OCI-LY1 (cell line): ENCODE results near the gene CDK13.

Source experiments
- H2AFZ ChIP-seq: fragments of 200-600 bp; sonication (generic), shearing (Covaris generic); 2 replicates; pipeline ENCODE4 v1.6.0; 2014; ENCODE audit warnings: antibody characterized with exemption, mild to moderate bottlenecking, low read length
- H3F3A ChIP-seq: fragments of 200-600 bp; sonication (generic), shearing (Covaris generic); 2 replicates; pipeline ENCODE4 v1.6.0; 2014; ENCODE audit warnings: mild to moderate bottlenecking, antibody characterized with exemption, low read length, moderate library complexity; ENCODE audit not compliant: insufficient read depth
- H3K27ac ChIP-seq: fragments of 200-600 bp; sonication (generic); 2 replicates; pipeline ENCODE4 v1.5.1; 2014; ENCODE audit warnings: low read length, mixed run types, mild to moderate bottlenecking, low read depth; ENCODE audit not compliant: poor library complexity, severe bottlenecking
- H3K27me3 ChIP-seq: fragments of 200-600 bp; sonication (generic); 2 replicates; pipeline ENCODE4 v1.6.0; 2014; ENCODE audit warnings: antibody characterized with exemption, mild to moderate bottlenecking, low read length, moderate library complexity; ENCODE audit not compliant: insufficient read depth
- H3K36me3 ChIP-seq: fragments of 200-600 bp; sonication (generic); 2 replicates; pipeline ENCODE4 v1.6.1; 2014; ENCODE audit warnings: mild to moderate bottlenecking, antibody characterized with exemption, low read length, moderate library complexity, mixed read lengths; ENCODE audit not compliant: insufficient read depth
- H3K4me1 ChIP-seq: fragments of 200-600 bp; sonication (generic); 2 replicates; pipeline ENCODE4 v1.5.1; 2014; ENCODE audit warnings: mild to moderate bottlenecking, low read length, moderate library complexity; ENCODE audit not compliant: insufficient read depth, severe bottlenecking
- H3K4me2 ChIP-seq: fragments of 200-600 bp; sonication (generic), shearing (Covaris generic); 2 replicates; pipeline ENCODE4 v1.6.1; 2014; ENCODE audit warnings: low read length
- H3K4me3 ChIP-seq: fragments of 200-600 bp; sonication (generic); 2 replicates; pipeline ENCODE4 v1.5.1; 2014; ENCODE audit warnings: low read length, low read depth, mild to moderate bottlenecking, mixed read lengths; ENCODE audit not compliant: poor library complexity, severe bottlenecking
- H3K79me2 ChIP-seq: fragments of 200-600 bp; shearing (Covaris generic); 2 replicates; pipeline ENCODE4 v1.6.1; 2016; ENCODE audit warnings: mixed run types, low read length, mixed read lengths; ENCODE audit not compliant: insufficient read depth
- H3K9ac ChIP-seq: fragments of 200-600 bp; sonication (generic), shearing (Covaris generic); 2 replicates; pipeline ENCODE4 v1.6.1; 2014; ENCODE audit warnings: mild to moderate bottlenecking, low read length, mixed read lengths
- H3K9me2 ChIP-seq: fragments of 200-600 bp; sonication (generic), shearing (Covaris generic); 2 replicates; pipeline ENCODE4 v1.6.1; 2014; ENCODE audit warnings: low read depth, mild to moderate bottlenecking, low read length, mixed read lengths
- H3K9me3 ChIP-seq: fragments of 200-600 bp; shearing (Covaris generic); 2 replicates; pipeline ENCODE4 v1.6.1; 2014; ENCODE audit warnings: low read length, mixed read lengths
- H4K20me1 ChIP-seq: fragments of 200-600 bp; sonication (generic), shearing (Covaris generic); 2 replicates; pipeline ENCODE4 v1.6.0; 2016; ENCODE audit warnings: mild to moderate bottlenecking, low read length; ENCODE audit not compliant: insufficient read depth
- CTCF ChIP-seq: fragments of 200-600 bp; sonication (generic), shearing (Covaris generic); IDR thresholded peaks from 2 replicates; pipeline ENCODE4 v1.5.1; 2017; ENCODE audit warnings: mild to moderate bottlenecking, antibody characterized with exemption, low read length, moderate library complexity, mixed read lengths
- EZH2 ChIP-seq: fragments of 200-600 bp; sonication (generic), shearing (Covaris generic); IDR thresholded peaks from 2 replicates; pipeline ENCODE4 v1.8.0; 2017; ENCODE audit warnings: borderline replicate concordance, mixed run types, mild to moderate bottlenecking, antibody characterized with exemption, low read length, moderate library complexity, mixed read lengths

CDK13 gene

GRCh38 chr7:39921506-39922175, 28.4 kb upstream of the CDK13 start:
- Histone ChIP-seq H3K4me3 (no peak overlapping the region), H3F3A (no peaks in the 10 kb centered on the region), H3K27me3 (no peaks in the 10 kb centered on the region), H3K9me3 (no peaks in the 10 kb centered on the region), H3K9ac (no peak overlapping the region), H4K20me1 (no peaks in the 10 kb centered on the region), H3K27ac (no peak overlapping the region), H3K79me2 (no peaks in the 10 kb centered on the region), H3K4me2 (no peak overlapping the region), H3K4me1 (no peaks in the 10 kb centered on the region), H3K36me3 (no peaks in the 10 kb centered on the region), H3K9me2 (no peaks in the 10 kb centered on the region), H2AFZ (no peak overlapping the region)
- TF ChIP-seq CTCF (no peak), EZH2 (no peak)

DNA sequence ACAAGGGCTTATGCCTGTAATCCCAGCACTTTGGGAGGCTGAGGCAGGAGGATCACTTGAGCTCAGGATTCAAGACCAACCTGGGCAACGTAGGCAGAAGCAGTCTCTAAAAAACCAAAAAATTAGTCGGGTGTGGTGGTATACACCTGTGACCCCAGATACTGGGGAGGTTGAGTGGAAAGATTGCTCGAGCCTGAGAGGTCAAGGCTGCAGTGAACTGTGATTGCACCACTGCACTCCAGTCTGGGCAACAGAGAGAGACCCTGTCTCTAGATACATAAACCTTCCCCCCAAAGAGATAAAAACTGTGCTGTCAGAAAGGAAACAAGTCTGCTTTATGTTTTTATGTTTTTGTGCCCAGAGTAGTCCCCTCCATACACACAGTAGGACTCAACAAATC, 27.5 kb upstream of the CDK13 start:
- no peaks in the 10 kb centered on the region for H3K36me3 ChIP-seq
- H3K9me2 ChIP-seq = no peaks in the 10 kb centered on the region
- no peaks in the 10 kb centered on the region for H3K4me1 ChIP-seq
- H3K4me2 ChIP-seq = no peak overlapping the region
- TF ChIP-seq CTCF (no peak), EZH2 (no peak)
- no peak overlapping the region for H3K9ac ChIP-seq
- H4K20me1 ChIP-seq = no peaks in the 10 kb centered on the region
- H3K4me3 ChIP-seq = no peak overlapping the region
- H3F3A ChIP-seq = no peaks in the 10 kb centered on the region
- H3K27me3 ChIP-seq = no peaks in the 10 kb centered on the region
- H2AFZ ChIP-seq = no peak overlapping the region
- no peaks in the 10 kb centered on the region for H3K9me3 ChIP-seq
- H3K79me2 ChIP-seq = no peaks in the 10 kb centered on the region
- H3K27ac ChIP-seq = no peak overlapping the region

DNA sequence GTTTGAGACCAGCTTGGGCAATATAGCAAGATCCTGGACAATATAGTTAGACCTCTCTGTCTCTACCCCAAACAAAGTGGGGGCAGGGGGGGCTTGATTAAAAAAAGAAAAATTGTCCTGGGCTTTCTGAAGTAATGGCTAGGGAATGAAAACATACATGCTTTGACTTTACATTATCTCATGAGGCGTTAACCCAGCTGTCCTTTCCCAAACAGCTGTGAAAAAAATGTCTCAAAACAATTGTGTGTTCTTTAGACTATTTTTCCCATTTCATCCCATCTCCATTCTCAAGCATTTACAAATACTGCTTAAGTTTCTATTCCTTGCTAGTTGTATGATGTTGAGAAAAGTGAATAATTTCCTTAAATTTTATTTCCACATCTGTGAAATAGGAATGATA, 27.0 kb upstream of the CDK13 start:
- no peak overlapping the region for H3K4me3 ChIP-seq
- H3K27ac ChIP-seq = no peak overlapping the region
- H3K4me2 ChIP-seq = no peak overlapping the region
- no peaks in the 10 kb centered on the region for H4K20me1 ChIP-seq
- H3K9me3 ChIP-seq = no peaks in the 10 kb centered on the region
- no peaks in the 10 kb centered on the region for H3K27me3 ChIP-seq
- no peaks in the 10 kb centered on the region for H3K9me2 ChIP-seq
- TF ChIP-seq CTCF (no peak), EZH2 (no peak)
- no peaks in the 10 kb centered on the region for H3K4me1 ChIP-seq
- no peaks in the 10 kb centered on the region for H3K79me2 ChIP-seq
- no peaks in the 10 kb centered on the region for H3F3A ChIP-seq
- no peaks in the 10 kb centered on the region for H3K36me3 ChIP-seq
- H2AFZ ChIP-seq = no peak overlapping the region
- H3K9ac ChIP-seq = no peak overlapping the region
